ENCODE data around the gene CCDC71L. TPM values are rescaled to one million over a fixed set of nuclear protein-coding genes. Genes with fewer than 3 reads are reported as not detected.

Gene CCDC71L
- polyA plus RNA-seq, 3 donors: 2.9 to 5.1 (median 3.5) TPM

GRCh38 chr7:106659166-106659962 is 1.6 kb downstream of the CCDC71L start:
- DNase-seq: no peak
- peak overlapping the region in 6 of 7 donors; percentile 24 to 87 (median 80) for H3K27ac Mint-ChIP-seq
- H3K4me1 ChIP-seq (ENCODE audit: control insufficient read depth in 1 of 2, insufficient read depth in 2 of 2, low read length in 2 of 2): peaks cover 11 to 23% of the 10 kb centered on the region in 2 donors
- peak overlapping the region; percentile 64 to 84 for H3K27ac ChIP-seq (ENCODE audit: low read depth in 1 of 2, low read length in 2 of 2)
- peak overlapping the region; percentile 87 to 88 for H3K4me3 Mint-ChIP-seq
- H4K20me1 ChIP-seq (ENCODE audit: insufficient read depth, low read length): no peaks in the 10 kb centered on the region
- peaks cover 23% of the 10 kb centered on the region for H3K4me1 Mint-ChIP-seq
- no peaks in the 10 kb centered on the region for H3K9me3 ChIP-seq (replicated peaks in 1 of 2; ENCODE audit: control insufficient read depth in 1 of 2, insufficient read depth in 1 of 2, low read length in 2 of 2)
- H3K4me3 ChIP-seq (replicated peaks in 1 of 3; ENCODE audit: low read depth in 2 of 3, low read length in 3 of 3): peak overlapping the region; percentile 83 to 99 (median 83)
- no peaks in the 10 kb centered on the region for H3K27me3 Mint-ChIP-seq (ENCODE audit: low read depth in 3 of 3)
- H3K36me3 ChIP-seq (replicated peaks in 1 of 2; ENCODE audit: control insufficient read depth in 1 of 2, insufficient read depth in 2 of 2, low read length in 2 of 2): no peaks in the 10 kb centered on the region
- WGBS (ENCODE audit: insufficient coverage): 20% methylated on average over 8 of the region's 12 CpGs
- TF ChIP-seq CTCF (IDR thresholded peaks at IDR 0.05): no peak
- H3K36me3 Mint-ChIP-seq: no peaks in the 10 kb centered on the region
- H3K27me3 ChIP-seq (ENCODE audit: control insufficient read depth in 2 of 2, insufficient read depth in 2 of 2, low read length in 2 of 2): no peaks in the 10 kb centered on the region
- H3K9me3 Mint-ChIP-seq: peaks cover 0 to 2% (median 0%) of the 10 kb centered on the region in 7 donors
- H3K79me2 ChIP-seq (ENCODE audit: insufficient read depth, low read length): no peaks in the 10 kb centered on the region
- peak overlapping the region; percentile 87 for H2AFZ ChIP-seq (ENCODE audit: insufficient read depth, low read depth, low read length, poor library complexity, severe bottlenecking)
- H3K4me2 ChIP-seq (replicated peaks; ENCODE audit: extremely low read depth, low read length, poor library complexity, severe bottlenecking): peak overlapping the region; percentile 77
- intact Hi-C loops (cut with micrococcal nuclease): loop anchor here (5.0 to 10.0 kb wide), 3 partner anchors 115 to 482 kb away; partner anchors contain the start of gene PIK3CG (in 1 of the 2)
- H3K9ac ChIP-seq (ENCODE audit: insufficient read depth, low read length, poor library complexity, severe bottlenecking): peak overlapping the region; percentile 81

DNA sequence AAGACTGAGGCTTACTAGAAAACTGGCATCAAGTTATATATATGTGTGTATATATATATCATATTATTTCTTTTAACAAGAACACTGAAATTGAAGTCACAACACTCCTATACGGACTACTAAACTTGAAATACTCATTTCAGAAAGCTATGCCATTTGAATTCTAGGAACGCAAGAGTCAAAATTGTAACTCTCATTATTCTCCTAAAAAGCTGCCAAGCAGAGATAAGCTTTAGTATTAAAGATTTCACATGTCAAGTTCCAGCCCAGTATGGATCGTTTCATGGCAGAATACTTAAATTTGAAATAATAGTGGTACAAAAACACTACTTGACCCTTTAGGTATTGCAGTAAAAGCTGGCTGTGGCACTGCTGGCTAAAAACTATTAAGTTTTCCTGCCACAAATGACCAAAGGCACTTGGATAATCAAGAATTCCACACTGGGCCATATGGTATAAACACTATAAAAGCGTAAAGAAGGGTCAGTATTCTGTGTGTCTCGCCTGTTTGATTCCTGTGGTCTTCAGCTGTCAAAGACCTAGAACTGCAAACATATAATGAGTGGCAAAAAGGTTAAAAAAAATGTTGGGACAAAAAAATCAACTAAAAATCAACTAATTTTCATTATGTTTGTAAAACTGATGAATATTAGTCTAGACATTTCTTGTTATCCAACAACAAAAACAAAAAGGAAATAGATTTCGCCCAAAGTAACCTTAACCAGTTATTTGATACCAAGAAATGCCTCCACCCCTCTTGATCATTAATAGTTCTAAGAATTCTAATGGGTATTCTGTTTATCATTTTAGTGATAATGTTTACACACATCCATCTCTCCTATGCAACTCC is 2.4 kb downstream of the CCDC71L start:
- Mint-ChIP-seq H3K4me1 (peaks cover 23% of the 10 kb centered on the region), H3K36me3 (no peaks in the 10 kb centered on the region), H3K27ac (no peak overlapping the region), H3K4me3 (no peak overlapping the region), H3K27me3 (ENCODE audit: low read depth in 3 of 3) (peaks cover 0 to 2% (median 0%) of the 10 kb centered on the region in 3 donors), H3K9me3 (peaks cover 0 to 2% (median 0%) of the 10 kb centered on the region in 7 donors)
- Histone ChIP-seq H3K4me1 (ENCODE audit: control insufficient read depth in 1 of 2, insufficient read depth in 2 of 2, low read length in 2 of 2) (peaks cover 11 to 23% of the 10 kb centered on the region in 2 donors), H2AFZ (ENCODE audit: insufficient read depth, low read depth, low read length, poor library complexity, severe bottlenecking) (no peak overlapping the region), H3K36me3 (replicated peaks in 1 of 2; ENCODE audit: control insufficient read depth in 1 of 2, insufficient read depth in 2 of 2, low read length in 2 of 2) (no peaks in the 10 kb centered on the region), H3K9me3 (replicated peaks in 1 of 2; ENCODE audit: control insufficient read depth in 1 of 2, insufficient read depth in 1 of 2, low read length in 2 of 2) (no peaks in the 10 kb centered on the region), H3K27me3 (ENCODE audit: control insufficient read depth in 2 of 2, insufficient read depth in 2 of 2, low read length in 2 of 2) (no peaks in the 10 kb centered on the region), H3K4me3 (replicated peaks in 1 of 3; ENCODE audit: low read depth in 2 of 3, low read length in 3 of 3) (no peak overlapping the region), H4K20me1 (ENCODE audit: insufficient read depth, low read length) (no peaks in the 10 kb centered on the region), H3K4me2 (replicated peaks; ENCODE audit: extremely low read depth, low read length, poor library complexity, severe bottlenecking) (no peak overlapping the region), H3K9ac (ENCODE audit: insufficient read depth, low read length, poor library complexity, severe bottlenecking) (no peak overlapping the region), H3K27ac (ENCODE audit: low read depth in 1 of 2, low read length in 2 of 2) (no peak overlapping the region), H3K79me2 (ENCODE audit: insufficient read depth, low read length) (no peaks in the 10 kb centered on the region)
- WGBS (ENCODE audit: insufficient coverage): no CpG with 5 or more reads among the region's 6 CpGs
- no peak for DNase-seq
- no peak for TF ChIP-seq CTCF (IDR thresholded peaks at IDR 0.05)
- intact Hi-C loops (cut with micrococcal nuclease): loop anchor here (5.0 to 10.0 kb wide), 3 partner anchors 114 to 481 kb away; partner anchors contain the start of gene PIK3CG (in 1 of the 2)
